Esophagus muscularis mucosa (tissue), 4 donors: ENCODE results near the gene RCVRN. TPM values are rescaled to one million over a fixed set of nuclear protein-coding genes. Genes with fewer than 3 reads are reported as not detected.
A peak's percentile ranks its signal among the peaks of the same experiment; 100 is the strongest.

Experiments used
- DNase-seq: peaks from one replicate; pipeline ENCODE4 v3.0.0-alpha.2; 2017; ENCODE audit errors: extremely low spot score
- H3K27ac ChIP-seq, 4 donors: fragments of 200-600 bp; sonication (generic); replicated peaks in 1 of 4; 1 replicate in 3 of 4; 2 replicates in 1 of 4; pipeline ENCODE4 v1.5.1; 2016 to 2019; ENCODE audit warnings: mild to moderate bottlenecking in 1 of 4
- H3K27me3 ChIP-seq, 4 donors: fragments of 200-600 bp; sonication (generic); one replicate each; pipeline versions ENCODE4 v1.5.1 to v1.6.0; 2016 to 2019
- H3K36me3 ChIP-seq, 4 donors: fragments of 200-600 bp; sonication (generic); one replicate each; pipeline ENCODE4 v1.5.1; 2016 to 2019
- H3K4me1 ChIP-seq, 4 donors: fragments of 200-600 bp; sonication (generic); one replicate each; pipeline ENCODE4 v1.5.1; 2016 to 2019
- H3K4me3 ChIP-seq, 4 donors: fragments of 200-600 bp; sonication (generic); 1 replicate in 2 of 4; 2 replicates in 2 of 4; pipeline ENCODE4 v1.5.1; 2016 to 2019; ENCODE audit warnings: mild to moderate bottlenecking in 4 of 4, moderate library complexity in 1 of 4
- H3K9me3 ChIP-seq, 4 donors: fragments of 200-600 bp; sonication (generic); 1 replicate in 3 of 4; 2 replicates in 1 of 4; pipeline ENCODE4 v1.5.1; 2016 to 2019
- EP300 ChIP-seq: sonication (generic); formaldehyde crosslinking; IDR thresholded peaks from one replicate; pipeline ENCODE4 v1.6.1; 2017; ENCODE audit warnings: antibody characterized with exemption
- POLR2A ChIP-seq: fragments of 450-650 bp; IDR thresholded peaks from one replicate; pipeline ENCODE4 v1.6.1; 2017; ENCODE audit warnings: antibody characterized with exemption, moderate library complexity, mild to moderate bottlenecking, low read depth
- POLR2AphosphoS5 ChIP-seq, 2 donors: sonication (generic); formaldehyde crosslinking; IDR thresholded peaks; one replicate each; pipeline ENCODE4 v1.6.1; 2017; ENCODE audit warnings: antibody characterized with exemption in 2 of 2
- WGBS: methylation state at CpG from one replicate; pipeline ENCODE4 v1.1.5; 2018; 5-methylcytosine and 5-hydroxymethylcytosine counted together
- intact Hi-C: fragments of 100-400 bp; cut with DNase I; formaldehyde crosslinking; loops from one replicate; pipeline ENCODE4 v1.15.1; 2023
- total RNA-seq, 4 donors: library from RNA; depleted of rRNA; stranded (reverse); fragments of >200 nt; gene quantifications; one replicate each; pipeline versions ENCODE4 v1.1.0 to v1.2.1, GENCODE V29; 2016
- TF ChIP-seq, protein P1 (sequence below), 3 experiments: fragments of 200-600 bp in 2 of 3; fragments of 450-650 bp in 1 of 3; sonication (generic) in 2 of 3; IDR thresholded peaks; one replicate each; pipeline ENCODE4 v1.5.1; 2017 to 2019; ENCODE audit warnings: antibody characterized with exemption in 3 of 3, mild to moderate bottlenecking in 2 of 3, moderate library complexity in 1 of 3

Gene RCVRN
- total RNA-seq = under 1 TPM in 1 of 4 donors, not detected in 3; 0.52 TPM

DNA sequence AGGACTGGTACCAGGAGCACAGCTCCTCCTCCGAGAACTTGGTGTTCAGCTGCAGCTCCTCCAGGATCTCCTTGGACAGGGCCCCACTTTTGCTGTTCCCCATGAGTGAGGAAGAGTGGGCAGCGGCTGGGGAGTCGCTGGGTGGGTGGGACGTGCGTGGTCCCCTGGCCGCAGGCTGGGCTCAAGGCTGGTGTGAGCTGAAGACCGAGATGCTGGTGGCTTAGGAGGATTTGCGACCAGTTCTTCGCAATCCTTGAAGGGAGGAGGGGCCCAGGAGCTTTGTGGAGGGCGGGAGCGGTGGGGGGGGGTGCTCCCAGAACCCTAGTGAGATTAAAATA is at the start of gene RCVRN:
TSS of gene RCVRN (minus strand) at position 194 of the 338 bp plus-strand sequence. CDS start at position 103, 91 bp downstream.
- Histone ChIP-seq H3K9me3 (no peaks in the 10 kb centered on the region), H3K36me3 (no peaks in the 10 kb centered on the region), H3K4me3 (no peak within 1 kb of the TSS), H3K27me3 (peaks cover 0 to 33% (median 0%) of the 10 kb centered on the region in 4 donors), H3K27ac (no peak within 1 kb of the TSS), H3K4me1 (peaks cover 0 to 19% (median 11%) of the 10 kb centered on the region in 4 donors)
- 88% methylated on average over 8 of the region's 11 CpGs for WGBS
- intact Hi-C loops = no loop called here
- TF ChIP-seq EP300 = no peak
- no peak for TF ChIP-seq POLR2A
- TF ChIP-seq POLR2AphosphoS5 (IDR thresholded peaks at IDR 0.05) = no peak
- DNase-seq = no peak

DNA sequence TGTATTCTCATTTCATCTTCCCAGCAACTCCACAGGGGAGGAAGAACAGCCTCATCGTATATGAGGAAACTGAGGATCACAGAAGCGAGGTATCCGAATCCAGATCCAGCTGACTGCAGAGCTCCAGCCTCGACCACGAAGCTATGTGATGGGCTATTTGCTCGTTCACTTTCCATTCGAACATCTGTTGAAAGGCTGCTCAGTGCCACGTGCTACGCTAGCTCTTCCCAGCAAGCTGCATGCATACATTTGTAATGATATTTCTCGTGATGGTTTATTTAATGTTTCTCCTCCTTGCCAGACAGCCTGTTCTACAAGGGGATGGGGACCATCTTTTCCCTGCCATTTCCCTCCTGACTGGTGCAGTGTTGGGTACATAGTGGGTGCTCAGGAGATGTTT is 48.4 kb upstream of the RCVRN start:
- no peak for DNase-seq
- intact Hi-C loops = no loop called here
- TF ChIP-seq EP300 (no peak), POLR2A (no peak), POLR2AphosphoS5 (IDR thresholded peaks at IDR 0.05) (no peak)
- TF ChIP-seq, protein P1, sequence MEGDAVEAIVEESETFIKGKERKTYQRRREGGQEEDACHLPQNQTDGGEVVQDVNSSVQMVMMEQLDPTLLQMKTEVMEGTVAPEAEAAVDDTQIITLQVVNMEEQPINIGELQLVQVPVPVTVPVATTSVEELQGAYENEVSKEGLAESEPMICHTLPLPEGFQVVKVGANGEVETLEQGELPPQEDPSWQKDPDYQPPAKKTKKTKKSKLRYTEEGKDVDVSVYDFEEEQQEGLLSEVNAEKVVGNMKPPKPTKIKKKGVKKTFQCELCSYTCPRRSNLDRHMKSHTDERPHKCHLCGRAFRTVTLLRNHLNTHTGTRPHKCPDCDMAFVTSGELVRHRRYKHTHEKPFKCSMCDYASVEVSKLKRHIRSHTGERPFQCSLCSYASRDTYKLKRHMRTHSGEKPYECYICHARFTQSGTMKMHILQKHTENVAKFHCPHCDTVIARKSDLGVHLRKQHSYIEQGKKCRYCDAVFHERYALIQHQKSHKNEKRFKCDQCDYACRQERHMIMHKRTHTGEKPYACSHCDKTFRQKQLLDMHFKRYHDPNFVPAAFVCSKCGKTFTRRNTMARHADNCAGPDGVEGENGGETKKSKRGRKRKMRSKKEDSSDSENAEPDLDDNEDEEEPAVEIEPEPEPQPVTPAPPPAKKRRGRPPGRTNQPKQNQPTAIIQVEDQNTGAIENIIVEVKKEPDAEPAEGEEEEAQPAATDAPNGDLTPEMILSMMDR (IDR thresholded peaks at IDR 0.05) = no peak
- Histone ChIP-seq H3K9me3 (no peaks in the 10 kb centered on the region), H3K4me3 (no peak overlapping the region), H3K4me1 (peaks cover 0 to 22% (median 11%) of the 10 kb centered on the region in 4 donors), H3K27me3 (peaks cover 0 to 18% (median 0%) of the 10 kb centered on the region in 4 donors), H3K27ac (no peak overlapping the region), H3K36me3 (peaks cover 0 to 9% (median 3%) of the 10 kb centered on the region in 4 donors)
- 69% methylated on average over 10 of the region's 10 CpGs for WGBS

DNA sequence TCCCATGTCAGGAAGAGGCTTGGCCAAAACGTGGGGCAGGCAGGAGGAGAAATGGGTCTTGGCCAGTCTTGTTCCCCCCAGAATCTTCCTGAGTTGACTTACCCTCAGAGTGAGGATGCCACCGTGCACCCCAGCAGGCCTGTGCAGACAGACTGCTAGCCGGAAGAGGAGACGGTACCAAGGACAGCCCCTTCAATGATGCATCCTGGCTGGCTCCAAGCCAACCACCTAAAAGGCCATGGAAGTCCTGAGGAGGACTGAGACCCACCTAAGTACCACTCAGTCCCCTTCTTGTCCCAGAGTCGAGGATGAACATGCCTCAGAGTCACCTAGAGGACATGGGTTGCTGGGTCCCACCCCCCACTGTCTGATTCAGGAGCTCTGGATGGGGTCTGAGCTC is 46.7 kb upstream of the RCVRN start:
- no peaks in the 10 kb centered on the region for H3K9me3 ChIP-seq
- WGBS = 82% methylated on average over 5 of the region's 5 CpGs
- H3K4me1 ChIP-seq = peaks cover 0 to 17% (median 8%) of the 10 kb centered on the region in 4 donors
- peaks cover 0 to 5% (median 0%) of the 10 kb centered on the region in 4 donors for H3K27me3 ChIP-seq
- TF ChIP-seq POLR2AphosphoS5 (IDR thresholded peaks at IDR 0.05) = no peak
- TF ChIP-seq, protein P1 (IDR thresholded peaks at IDR 0.05) = no peak
- no peak for TF ChIP-seq POLR2A
- no peak for TF ChIP-seq EP300
- no peak for DNase-seq
- no peak overlapping the region for H3K4me3 ChIP-seq
- peaks cover 0 to 3% (median 3%) of the 10 kb centered on the region in 4 donors for H3K36me3 ChIP-seq
- intact Hi-C loops = no loop called here
- no peak overlapping the region for H3K27ac ChIP-seq

GRCh38 chr17:9948928-9949327 is 43.9 kb upstream of the RCVRN start:
- WGBS = 58% methylated on average over 8 of the region's 10 CpGs
- Histone ChIP-seq H3K4me1 (peaks cover 0 to 17% (median 7%) of the 10 kb centered on the region in 4 donors), H3K9me3 (no peaks in the 10 kb centered on the region), H3K4me3 (no peak overlapping the region), H3K36me3 (peaks cover 0 to 28% (median 20%) of the 10 kb centered on the region in 4 donors), H3K27me3 (no peaks in the 10 kb centered on the region), H3K27ac (peak overlapping the region in 1 of 4 donors; percentile 23)
- TF ChIP-seq, protein P1 (IDR thresholded peaks at IDR 0.05) = no peak
- TF ChIP-seq EP300 (no peak), POLR2A (no peak), POLR2AphosphoS5 (IDR thresholded peaks at IDR 0.05) (no peak)
- intact Hi-C loops = no loop called here
- no peak for DNase-seq

DNA sequence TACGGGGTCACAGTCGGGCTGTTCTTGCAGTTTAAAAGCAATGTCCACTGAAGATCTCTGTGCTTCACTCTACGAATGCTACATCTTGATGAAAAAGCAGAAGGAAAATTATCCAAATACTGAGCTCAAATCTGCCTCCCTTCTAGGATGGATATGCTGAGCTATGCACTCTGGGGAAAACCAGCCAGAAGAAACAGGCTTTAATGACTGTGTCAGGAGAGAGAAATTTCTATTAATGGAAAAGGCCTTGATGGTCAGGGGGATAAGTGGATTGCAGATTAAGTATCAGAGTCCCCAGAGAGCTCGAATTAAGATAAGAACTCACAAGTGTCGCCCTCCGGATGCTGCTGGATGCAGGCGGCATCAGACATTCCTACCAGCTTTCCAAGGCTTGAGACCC is 39.6 kb upstream of the RCVRN start:
- H3K9me3 ChIP-seq = no peaks in the 10 kb centered on the region
- H3K4me3 ChIP-seq = no peak overlapping the region
- DNase-seq = no peak
- no peaks in the 10 kb centered on the region for H3K27me3 ChIP-seq
- intact Hi-C loops = no loop called here
- H3K4me1 ChIP-seq = peaks cover 0 to 10% (median 5%) of the 10 kb centered on the region in 4 donors
- peaks cover 5 to 66% (median 45%) of the 10 kb centered on the region in 4 donors for H3K36me3 ChIP-seq
- TF ChIP-seq, protein P1 (IDR thresholded peaks at IDR 0.05) = no peak
- TF ChIP-seq EP300 (no peak), POLR2A (no peak), POLR2AphosphoS5 (IDR thresholded peaks at IDR 0.05) (no peak)
- H3K27ac ChIP-seq = no peak overlapping the region
- 86% methylated on average over 7 of the region's 7 CpGs for WGBS
